Skeletal muscle satellite cell (primary cell): Measurements from ENCODE around the gene ZNF609.

Experiments used
- H3K27me3 ChIP-seq: 2 replicates; pipeline ENCODE4 v1.7.0; 2013; ENCODE audit warnings: low read length; ENCODE audit not compliant: control insufficient read depth, insufficient read depth
- H3K36me3 ChIP-seq: 2 replicates; pipeline ENCODE4 v1.7.0; 2013; ENCODE audit warnings: mild to moderate bottlenecking, control low read depth, low read length; ENCODE audit not compliant: insufficient read depth
- H3K4me1 ChIP-seq: 2 replicates; pipeline ENCODE4 v1.7.0; 2013; ENCODE audit warnings: low read length; ENCODE audit not compliant: control insufficient read depth, insufficient read depth
- H3K4me2 ChIP-seq: 2 replicates; pipeline ENCODE4 v1.7.0; 2013; ENCODE audit warnings: mild to moderate bottlenecking, low read length
- H3K4me3 ChIP-seq: 2 replicates; pipeline ENCODE4 v1.7.0; 2013; ENCODE audit warnings: low read length
- H3K9ac ChIP-seq: 2 replicates; pipeline ENCODE4 v1.7.0; 2013; ENCODE audit warnings: mild to moderate bottlenecking, low read depth, low read length, moderate library complexity
- H3K9me3 ChIP-seq: replicated peaks from 2 replicates; pipeline ENCODE4 v1.7.0; 2013; ENCODE audit warnings: mild to moderate bottlenecking, control low read depth, low read length

Gene ZNF609

GRCh38 chr15:64710676-64711428 lies 250.5 kb downstream of the ZNF609 start:
- H3K4me1 ChIP-seq = no peaks in the 10 kb centered on the region
- H3K4me2 ChIP-seq = no peak overlapping the region
- no peaks in the 10 kb centered on the region for H3K27me3 ChIP-seq
- no peaks in the 10 kb centered on the region for H3K9me3 ChIP-seq
- H3K4me3 ChIP-seq = no peak overlapping the region
- H3K36me3 ChIP-seq = no peaks in the 10 kb centered on the region
- no peak overlapping the region for H3K9ac ChIP-seq

GRCh38 chr15:64712353-64712752 lies 252.0 kb downstream of the ZNF609 start:
- no peaks in the 10 kb centered on the region for H3K27me3 ChIP-seq
- no peaks in the 10 kb centered on the region for H3K36me3 ChIP-seq
- H3K4me1 ChIP-seq = no peaks in the 10 kb centered on the region
- H3K4me3 ChIP-seq = no peak overlapping the region
- no peaks in the 10 kb centered on the region for H3K9me3 ChIP-seq
- H3K4me2 ChIP-seq = no peak overlapping the region
- no peak overlapping the region for H3K9ac ChIP-seq

GRCh38 chr15:64713592-64713991 lies 253.2 kb downstream of the ZNF609 start:
- Histone ChIP-seq H3K36me3 (no peaks in the 10 kb centered on the region), H3K4me3 (no peak overlapping the region), H3K27me3 (no peaks in the 10 kb centered on the region), H3K9ac (no peak overlapping the region), H3K9me3 (no peaks in the 10 kb centered on the region), H3K4me1 (peaks cover 6% of the 10 kb centered on the region), H3K4me2 (no peak overlapping the region)

- no peak overlapping the region for H3K4me3 ChIP-seq
Observed at GRCh38 chr15:64716452-64716851, 256.1 kb downstream of the ZNF609 start.

GRCh38 chr15:64717130-64717529 lies 256.8 kb downstream of the ZNF609 start:
- Histone ChIP-seq H3K36me3 (no peaks in the 10 kb centered on the region), H3K4me3 (no peak overlapping the region), H3K9me3 (no peaks in the 10 kb centered on the region), H3K4me2 (no peak overlapping the region), H3K4me1 (peaks cover 6% of the 10 kb centered on the region), H3K9ac (no peak overlapping the region), H3K27me3 (no peaks in the 10 kb centered on the region)

More at GRCh38 chr15:64716452-64716851, 256.1 kb downstream of the ZNF609 start:
- Histone ChIP-seq H3K27me3 (no peaks in the 10 kb centered on the region), H3K9me3 (no peaks in the 10 kb centered on the region), H3K4me2 (no peak overlapping the region), H3K4me1 (peaks cover 6% of the 10 kb centered on the region), H3K9ac (no peak overlapping the region), H3K36me3 (no peaks in the 10 kb centered on the region)

- H3K4me3 ChIP-seq = peak overlapping the region; percentile 18
- H3K9me3 ChIP-seq = no peaks in the 10 kb centered on the region
- H3K36me3 ChIP-seq = no peaks in the 10 kb centered on the region
- H3K9ac ChIP-seq = no peak overlapping the region
- no peaks in the 10 kb centered on the region for H3K27me3 ChIP-seq
- peaks cover 6% of the 10 kb centered on the region for H3K4me1 ChIP-seq
- H3K4me2 ChIP-seq = peak overlapping the region; percentile 50
Observed at GRCh38 chr15:64717735-64718495, 257.5 kb downstream of the ZNF609 start.

- Histone ChIP-seq H3K4me3 (no peak overlapping the region), H3K4me2 (no peak overlapping the region), H3K4me1 (peaks cover 6% of the 10 kb centered on the region), H3K9me3 (no peaks in the 10 kb centered on the region), H3K9ac (no peak overlapping the region), H3K27me3 (no peaks in the 10 kb centered on the region), H3K36me3 (no peaks in the 10 kb centered on the region)
Observed at GRCh38 chr15:64720188-64720587, 259.8 kb downstream of the ZNF609 start.

GRCh38 chr15:64730151-64730550 lies 269.8 kb downstream of the ZNF609 start:
- Histone ChIP-seq H3K4me3 (no peak overlapping the region), H3K9me3 (no peaks in the 10 kb centered on the region), H3K27me3 (no peaks in the 10 kb centered on the region), H3K36me3 (no peaks in the 10 kb centered on the region), H3K9ac (no peak overlapping the region), H3K4me1 (peaks cover 3% of the 10 kb centered on the region), H3K4me2 (no peak overlapping the region)

- Histone ChIP-seq H3K9ac (no peak overlapping the region), H3K9me3 (no peaks in the 10 kb centered on the region), H3K4me2 (peak overlapping the region; percentile 67), H3K27me3 (no peaks in the 10 kb centered on the region), H3K36me3 (no peaks in the 10 kb centered on the region), H3K4me1 (peaks cover 3% of the 10 kb centered on the region), H3K4me3 (no peak overlapping the region)
Observed at GRCh38 chr15:64731012-64731804, 270.8 kb downstream of the ZNF609 start.

- peaks cover 3% of the 10 kb centered on the region for H3K4me1 ChIP-seq
- no peak overlapping the region for H3K4me2 ChIP-seq
- no peaks in the 10 kb centered on the region for H3K9me3 ChIP-seq
- no peak overlapping the region for H3K9ac ChIP-seq
- H3K27me3 ChIP-seq = no peaks in the 10 kb centered on the region
- H3K36me3 ChIP-seq = no peaks in the 10 kb centered on the region
- no peak overlapping the region for H3K4me3 ChIP-seq
Observed at GRCh38 chr15:64731805-64732151, 271.4 kb downstream of the ZNF609 start.

GRCh38 chr15:64732156-64732860 lies 271.9 kb downstream of the ZNF609 start:
- H3K4me2 ChIP-seq = no peak overlapping the region
- no peaks in the 10 kb centered on the region for H3K27me3 ChIP-seq
- H3K36me3 ChIP-seq = no peaks in the 10 kb centered on the region
- no peaks in the 10 kb centered on the region for H3K9me3 ChIP-seq
- no peak overlapping the region for H3K9ac ChIP-seq
- no peak overlapping the region for H3K4me3 ChIP-seq
- peaks cover 3% of the 10 kb centered on the region for H3K4me1 ChIP-seq
